Kidney epithelial cell (primary cell): ENCODE data around the gene AIG1. TPM values are rescaled to one million over a fixed set of nuclear protein-coding genes. Genes with fewer than 3 reads are reported as not detected.
"Not testable (repeated sequence)": the region's sequence is repeated elsewhere in the genome, so short reads cannot be mapped to it uniquely, and the experiment has no call there.

Source experiments
- DNase-seq: peaks from one replicate; pipeline ENCODE4 v3.0.0-alpha.2; 2010; ENCODE audit warnings: low read depth
- H3K27me3 ChIP-seq: 2 replicates; pipeline ENCODE4 v1.6.0; 2011; ENCODE audit warnings: low read length; ENCODE audit not compliant: control insufficient read depth, insufficient read depth
- H3K36me3 ChIP-seq: 2 replicates; pipeline ENCODE4 v1.5.1; 2011; ENCODE audit warnings: low read length; ENCODE audit not compliant: control insufficient read depth, insufficient read depth
- H3K4me3 ChIP-seq: 2 replicates; pipeline ENCODE4 v1.5.1; 2011; ENCODE audit warnings: low read depth, mild to moderate bottlenecking, control low read depth, low read length
- CTCF ChIP-seq: IDR thresholded peaks from 2 replicates; pipeline ENCODE4 v1.5.1; 2011; ENCODE audit warnings: mild to moderate bottlenecking, moderate library complexity, low read length, control low read depth, inconsistent platforms; ENCODE audit not compliant: insufficient read depth, poor library complexity, severe bottlenecking
- total RNA-seq: library from RNA; depleted of rRNA; stranded (reverse); fragments of >200 nt; gene quantifications from 2 replicates; pipeline ENCODE4 v1.2.3, GENCODE V29; 2015

The AIG1 gene
- total RNA-seq, 1 donor from 2014 or later, result 62.5 TPM

GRCh38 chr6:143298071-143298470 lies 237.4 kb downstream of the AIG1 start:
- H3K4me3 ChIP-seq, result no peak overlapping the region
- no peak for TF ChIP-seq CTCF
- H3K27me3 ChIP-seq, result no peaks in the 10 kb centered on the region
- H3K36me3 ChIP-seq, result no peaks in the 10 kb centered on the region
- DNase-seq, result no peak

DNA sequence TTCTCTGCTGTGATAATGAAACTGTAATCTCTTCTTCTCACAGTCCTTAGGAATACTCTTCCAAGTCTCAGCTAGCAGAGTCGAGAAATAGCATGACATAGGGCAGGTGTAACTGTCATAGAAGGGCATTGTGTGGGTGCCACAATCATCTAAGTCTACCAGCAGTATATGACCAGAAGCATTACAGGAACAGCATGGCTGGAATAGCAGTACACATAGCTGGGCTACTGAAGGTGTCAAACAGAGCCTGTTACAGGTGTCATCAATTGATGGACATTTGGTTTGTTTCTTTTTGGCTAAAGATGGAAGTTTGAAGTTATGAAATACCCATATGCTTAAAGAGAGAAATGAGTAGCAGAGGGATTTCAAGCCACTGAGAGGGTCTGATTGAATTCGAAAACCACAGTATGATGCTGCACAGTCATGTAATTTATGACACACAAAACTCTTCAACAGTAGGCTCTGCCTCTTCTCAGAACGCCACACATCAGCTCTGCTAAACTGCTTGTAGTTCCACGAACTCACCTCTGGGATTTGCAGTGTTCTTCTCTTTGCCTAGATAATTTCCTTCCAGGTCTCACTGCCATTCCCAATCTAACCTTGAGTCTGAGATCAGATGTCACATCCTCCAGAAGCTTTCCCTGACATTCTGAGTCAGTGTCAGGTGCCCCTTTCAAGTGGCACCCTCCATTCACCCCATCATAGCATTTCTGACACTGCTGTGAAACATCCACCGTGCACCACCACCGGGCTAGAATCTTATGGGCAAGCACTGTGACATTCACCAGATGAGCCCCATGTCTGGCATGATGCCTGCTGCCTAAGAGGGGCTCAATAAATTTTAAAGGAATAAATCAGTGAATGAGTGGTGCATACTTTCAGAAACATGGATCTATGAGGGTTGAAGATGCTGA lies 238.8 kb downstream of the AIG1 start:
- Histone ChIP-seq H3K27me3 (no peaks in the 10 kb centered on the region), H3K4me3 (no peak overlapping the region), H3K36me3 (no peaks in the 10 kb centered on the region)
- TF ChIP-seq CTCF, result no peak
- DNase-seq, result no peak

- DNase-seq, result no peak
- no peak for TF ChIP-seq CTCF
- no peak overlapping the region for H3K4me3 ChIP-seq
These were observed 240.5 kb downstream of the AIG1 start for GRCh38 chr6:143301188-143301587.

DNA sequence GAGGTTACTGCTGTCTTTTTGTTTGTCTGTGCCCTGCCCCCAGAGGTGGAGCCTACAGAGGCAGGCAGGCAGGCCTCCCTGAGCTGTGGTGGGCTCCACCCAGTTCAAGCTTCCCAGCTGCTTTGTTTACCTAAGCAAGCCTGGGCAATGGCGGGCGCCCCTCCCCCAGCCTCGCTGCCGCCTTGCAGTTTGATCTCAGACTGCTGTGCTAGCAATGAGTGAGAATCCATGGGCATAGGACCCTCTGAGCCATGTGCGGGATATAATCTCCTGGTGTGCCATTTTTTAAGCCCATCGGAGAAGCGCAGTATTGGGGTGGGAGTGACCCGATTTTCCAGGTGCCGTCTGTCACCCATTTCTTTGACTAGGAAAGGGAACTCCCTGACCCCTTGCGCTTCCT lies 247.1 kb downstream of the AIG1 start:
- H3K4me3 ChIP-seq, DNase-seq, H3K27me3 ChIP-seq, H3K36me3 ChIP-seq: not testable (repeated sequence)

More at GRCh38 chr6:143301188-143301587, 240.5 kb downstream of the AIG1 start:
- Histone ChIP-seq H3K27me3 (no peaks in the 10 kb centered on the region), H3K36me3 (no peaks in the 10 kb centered on the region)

DNA sequence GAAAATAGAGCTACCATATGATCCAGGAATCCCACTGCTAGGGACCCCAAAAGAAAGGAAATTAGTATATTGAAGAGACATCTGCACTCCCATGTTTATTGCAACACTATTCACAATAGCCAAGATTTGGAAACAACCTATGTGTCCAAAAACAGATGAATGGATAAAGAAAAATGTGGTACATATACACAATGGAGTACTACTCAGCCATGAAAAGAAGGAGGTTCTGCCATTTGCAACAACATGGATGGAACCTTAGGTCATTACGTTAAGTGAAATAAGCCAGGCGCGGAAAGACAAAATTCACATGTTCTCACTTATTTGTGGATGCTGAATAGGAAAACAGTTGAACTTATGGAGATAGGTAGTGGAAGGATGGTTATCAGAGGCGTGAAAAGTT lies 252.5 kb downstream of the AIG1 start:
- no peak for TF ChIP-seq CTCF

DNA sequence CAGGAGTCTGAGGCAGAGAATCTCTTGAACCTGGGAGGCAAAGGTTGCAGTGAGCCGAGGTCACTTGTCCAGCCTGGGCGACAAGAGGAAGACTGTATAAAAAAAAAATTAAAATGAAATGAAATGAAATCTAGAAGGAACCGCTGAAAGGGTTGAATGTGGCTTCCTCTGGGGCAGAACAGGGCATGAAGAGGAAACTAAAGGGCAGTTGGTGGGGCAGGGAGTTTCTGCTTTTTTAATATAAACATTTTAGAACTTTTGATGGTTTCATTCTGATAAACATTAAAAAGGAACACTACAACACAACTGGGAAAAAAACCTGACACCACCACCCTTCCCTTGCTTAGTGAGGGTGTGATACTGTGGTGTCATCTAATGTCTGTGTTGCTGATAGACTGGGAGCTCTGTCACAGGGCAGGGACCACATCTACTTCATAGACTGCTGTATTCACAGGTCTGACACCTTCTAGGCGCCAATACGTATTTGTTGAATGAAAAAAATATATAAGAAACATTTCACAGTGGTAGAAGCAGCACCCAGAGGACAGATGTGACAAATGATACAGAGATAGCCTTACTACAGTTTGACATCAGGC lies 260.9 kb downstream of the AIG1 start:
- no peak for TF ChIP-seq CTCF
- Histone ChIP-seq H3K36me3 (no peaks in the 10 kb centered on the region), H3K27me3 (no peaks in the 10 kb centered on the region), H3K4me3 (no peak overlapping the region)
- DNase-seq, result no peak

More for the DNA sequence above, 252.5 kb downstream of the AIG1 start:
- no peak for DNase-seq
- H3K4me3 ChIP-seq, result no peak overlapping the region
- no peaks in the 10 kb centered on the region for H3K27me3 ChIP-seq
- no peaks in the 10 kb centered on the region for H3K36me3 ChIP-seq
